Measurements from ENCODE around the gene TRIB2.

The TRIB2 gene

DNA sequence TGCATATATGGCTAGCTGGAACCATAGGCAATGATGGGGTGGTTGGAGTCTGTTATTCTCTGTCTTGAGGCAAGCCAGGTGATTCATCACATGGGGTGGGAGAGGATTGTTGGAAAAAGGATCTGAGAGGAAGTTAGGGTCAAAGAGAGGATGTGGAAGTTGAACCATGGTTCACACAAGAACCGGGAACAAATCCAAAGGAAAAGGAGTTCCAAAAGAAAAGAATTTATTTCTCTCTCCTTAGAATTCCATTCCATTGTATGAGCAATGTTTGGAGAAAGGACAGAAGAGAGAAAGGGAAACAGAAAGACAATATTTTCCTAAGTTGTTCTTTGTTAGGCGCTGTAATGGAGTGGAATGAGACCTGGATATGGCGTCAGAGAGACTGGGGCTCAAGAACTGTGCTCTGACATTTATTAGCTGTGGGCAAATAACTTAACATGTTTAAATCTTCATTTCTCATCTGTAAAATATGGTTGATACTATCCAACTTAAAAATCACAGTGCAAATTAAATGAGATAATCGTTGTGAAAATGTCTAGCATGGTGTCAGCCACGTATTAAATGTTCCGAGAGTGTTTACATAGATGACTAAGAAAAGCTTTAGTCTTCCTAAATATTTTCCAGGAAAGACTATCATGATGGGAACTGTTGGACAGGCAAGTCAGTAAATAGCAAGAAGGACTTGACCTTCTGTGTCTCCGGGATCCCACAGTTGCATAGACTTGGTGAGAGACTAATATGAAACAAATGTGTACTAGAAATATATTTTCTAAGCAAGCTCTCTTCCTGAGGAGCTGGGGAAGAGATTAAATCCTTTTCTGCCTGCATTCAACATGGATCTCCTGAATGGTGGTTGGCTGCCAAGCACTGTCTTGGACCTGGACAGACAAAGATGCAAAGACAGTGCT, 71.4 kb downstream of the TRIB2 start:
- no peak for DNase-seq

DNA sequence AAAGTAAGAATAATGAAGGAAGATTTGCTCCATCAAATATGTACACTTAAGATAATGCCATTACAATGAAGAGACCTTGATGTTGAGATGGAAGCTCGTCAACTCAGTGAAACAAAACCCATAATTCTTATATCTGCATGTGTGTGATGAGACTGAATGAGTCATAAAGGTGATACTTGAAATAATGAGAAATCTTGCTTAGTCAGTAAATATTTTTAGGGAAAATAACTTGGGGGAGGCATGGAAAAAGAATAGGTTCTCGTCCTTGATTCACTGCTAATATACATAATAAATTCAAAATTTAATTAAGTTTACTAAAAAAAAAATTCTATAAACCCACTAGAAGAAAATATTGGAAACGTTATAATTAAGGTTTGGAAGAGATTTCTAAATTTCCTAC, 75.2 kb downstream of the TRIB2 start:
- DNase-seq = no peak

Data from NCI-H1417 treated with DMSO at 0.1 percent for 48 hours (cell line).